Upper lobe of left lung (tissue), 4 donors: ENCODE data around the gene SLC4A2.

Experiments used
- POLR2A ChIP-seq, 4 donors: fragments of 450-650 bp; IDR thresholded peaks; one replicate each; pipeline ENCODE4 v1.5.1; 2016 to 2017; ENCODE audit warnings: antibody characterized with exemption in 4 of 4, mild to moderate bottlenecking in 2 of 4
- POLR2AphosphoS5 ChIP-seq, 2 donors: sonication (generic); formaldehyde crosslinking; IDR thresholded peaks; one replicate each; pipeline ENCODE4 v1.5.1; 2017; ENCODE audit warnings: antibody characterized with exemption in 2 of 2
- TF ChIP-seq, protein P1 (sequence below), 6 experiments: fragments of 450-650 bp in 4 of 6; fragments of 200-600 bp in 2 of 6; sonication (generic) in 2 of 6; IDR thresholded peaks; one replicate each; pipeline ENCODE4 v1.5.1; 2016 to 2019; ENCODE audit warnings: antibody characterized with exemption in 6 of 6

- TF ChIP-seq, protein P1, sequence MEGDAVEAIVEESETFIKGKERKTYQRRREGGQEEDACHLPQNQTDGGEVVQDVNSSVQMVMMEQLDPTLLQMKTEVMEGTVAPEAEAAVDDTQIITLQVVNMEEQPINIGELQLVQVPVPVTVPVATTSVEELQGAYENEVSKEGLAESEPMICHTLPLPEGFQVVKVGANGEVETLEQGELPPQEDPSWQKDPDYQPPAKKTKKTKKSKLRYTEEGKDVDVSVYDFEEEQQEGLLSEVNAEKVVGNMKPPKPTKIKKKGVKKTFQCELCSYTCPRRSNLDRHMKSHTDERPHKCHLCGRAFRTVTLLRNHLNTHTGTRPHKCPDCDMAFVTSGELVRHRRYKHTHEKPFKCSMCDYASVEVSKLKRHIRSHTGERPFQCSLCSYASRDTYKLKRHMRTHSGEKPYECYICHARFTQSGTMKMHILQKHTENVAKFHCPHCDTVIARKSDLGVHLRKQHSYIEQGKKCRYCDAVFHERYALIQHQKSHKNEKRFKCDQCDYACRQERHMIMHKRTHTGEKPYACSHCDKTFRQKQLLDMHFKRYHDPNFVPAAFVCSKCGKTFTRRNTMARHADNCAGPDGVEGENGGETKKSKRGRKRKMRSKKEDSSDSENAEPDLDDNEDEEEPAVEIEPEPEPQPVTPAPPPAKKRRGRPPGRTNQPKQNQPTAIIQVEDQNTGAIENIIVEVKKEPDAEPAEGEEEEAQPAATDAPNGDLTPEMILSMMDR (IDR thresholded peaks at IDR 0.05): no peak
- TF ChIP-seq POLR2AphosphoS5 (IDR thresholded peaks at IDR 0.05) (no peak), POLR2A (IDR thresholded peaks at IDR 0.05) (no peak)
Observed at GRCh38 chr7:151091003-151091402, 31.6 kb downstream of the SLC4A2 start.
